Activated CD8-positive, alpha-beta memory T cell treated with anti-CD3 and anti-CD28 coated beads, Interleukin-2, amount 50 U/mL, for 4 hours (primary cell): ENCODE data around the gene EPHA10.
A peak's percentile ranks its signal among the peaks of the same experiment; 100 is the strongest.
"Not testable (repeated sequence)": the region's sequence is repeated elsewhere in the genome, so short reads cannot be mapped to it uniquely, and the experiment has no call there.

ENCODE experiments used
- DNase-seq: peaks from one replicate; pipeline ENCODE4 v3.0.0-alpha.2; 2020

Gene EPHA10

DNA sequence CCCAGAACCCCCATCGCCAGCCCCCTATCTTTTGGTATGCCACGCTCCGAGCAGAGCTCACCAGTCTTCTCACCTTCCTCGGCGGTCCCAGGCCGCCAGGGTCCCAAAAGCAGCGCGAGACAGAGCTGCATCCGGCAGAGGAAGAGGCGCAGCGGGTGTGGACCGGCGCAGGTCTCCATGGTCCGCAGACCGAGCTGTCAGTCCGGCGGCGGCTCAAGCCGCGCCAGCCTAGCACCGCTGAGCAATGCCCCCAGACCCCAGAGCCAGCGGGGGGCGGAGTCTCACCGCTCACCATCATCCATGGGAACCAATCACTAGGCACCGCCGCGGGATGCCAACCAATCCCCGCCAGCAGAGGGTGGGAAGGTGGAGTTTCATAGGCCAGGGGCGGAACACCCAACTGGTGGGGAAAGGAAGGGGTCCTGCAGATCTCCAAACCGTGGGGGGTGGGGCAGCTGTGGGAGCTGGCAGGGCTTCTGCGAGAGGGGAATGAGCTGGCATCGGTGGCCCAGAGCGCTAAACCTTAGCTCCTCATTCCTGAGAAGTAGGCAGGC is at the start of gene EPHA10:
EPHA10 (minus strand) TSS at position 233 of the 554 bp plus-strand sequence; CDS start at position 179, 54 bp downstream.
- no peak for DNase-seq

DNA sequence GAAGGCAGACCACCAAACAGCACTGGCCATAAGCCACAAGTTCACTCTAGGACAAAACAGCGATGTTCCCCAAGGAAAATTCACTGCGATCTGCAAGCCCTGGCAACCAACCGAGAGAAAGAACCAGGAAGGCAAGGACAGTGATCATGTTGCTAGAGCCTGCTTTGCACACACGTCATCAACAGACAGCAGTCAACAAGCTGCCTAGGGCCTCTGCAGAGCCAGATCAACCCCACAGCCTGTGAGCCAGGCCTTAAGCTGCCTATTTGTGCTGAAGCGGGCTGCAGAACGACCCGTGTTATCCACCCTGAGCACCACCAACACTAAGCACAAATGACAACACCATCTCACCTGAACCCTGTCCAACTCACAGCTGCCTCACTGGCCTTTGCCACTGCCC is 49.3 kb upstream of the EPHA10 start:
- no peak for DNase-seq

DNA sequence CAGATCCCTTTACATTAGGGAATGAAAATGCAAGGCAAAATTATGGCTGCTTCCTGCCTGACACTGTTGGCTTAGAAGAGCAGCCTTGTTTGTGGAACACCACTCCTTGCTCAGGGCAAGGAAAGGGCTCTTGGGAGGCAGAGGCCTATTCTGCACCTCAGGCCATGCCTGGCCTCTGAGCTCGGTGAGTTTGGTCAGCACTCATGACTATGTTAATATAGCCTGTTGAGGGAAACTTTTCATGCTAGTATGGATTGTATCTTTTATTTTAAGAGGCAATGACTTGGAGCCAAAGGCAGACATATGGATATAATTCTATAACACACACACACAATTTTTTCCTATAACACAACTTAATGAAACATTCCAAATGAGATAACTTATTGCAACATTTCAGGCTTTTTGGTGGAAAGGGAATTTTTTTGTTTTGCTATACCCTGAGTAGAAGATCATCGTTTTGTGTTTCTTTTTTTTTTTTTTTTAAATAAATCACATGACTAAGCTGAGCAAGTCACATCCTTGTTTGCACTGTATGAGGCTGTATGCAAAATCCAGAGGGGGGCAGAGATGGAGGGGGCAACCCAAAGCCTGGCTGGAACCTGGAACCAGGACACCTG is 48.7 kb upstream of the EPHA10 start:
- no peak for DNase-seq

DNA sequence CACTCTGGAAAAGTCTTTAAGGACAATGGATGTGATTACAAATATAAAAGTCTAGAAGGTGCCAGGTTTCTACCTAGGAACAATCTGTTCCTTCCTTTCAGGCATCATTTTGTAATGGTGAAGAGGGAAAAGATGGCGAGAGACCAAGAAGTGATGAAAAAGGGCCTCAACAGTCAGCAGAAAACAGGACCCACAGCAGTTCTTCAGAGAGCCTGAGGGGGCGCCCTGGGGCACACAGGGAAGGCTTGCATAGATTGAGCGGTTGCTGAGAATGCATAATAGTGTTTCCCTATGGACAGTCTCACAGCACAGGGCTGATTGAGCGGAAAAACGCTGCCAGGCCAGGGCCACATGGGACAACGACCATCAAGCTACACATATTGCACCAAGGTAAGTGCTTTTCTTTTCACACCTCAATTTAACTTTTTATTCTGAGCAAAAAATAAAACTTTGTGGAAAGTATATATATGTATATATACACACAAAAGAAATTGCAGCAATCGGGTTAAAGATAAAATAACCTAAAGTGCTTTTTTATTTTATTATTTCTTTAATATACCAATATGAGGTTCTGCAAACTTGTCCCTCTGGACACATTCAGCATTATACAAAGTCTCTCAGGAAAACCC is 46.2 kb upstream of the EPHA10 start:
- DNase-seq: peak; percentile 60

DNA sequence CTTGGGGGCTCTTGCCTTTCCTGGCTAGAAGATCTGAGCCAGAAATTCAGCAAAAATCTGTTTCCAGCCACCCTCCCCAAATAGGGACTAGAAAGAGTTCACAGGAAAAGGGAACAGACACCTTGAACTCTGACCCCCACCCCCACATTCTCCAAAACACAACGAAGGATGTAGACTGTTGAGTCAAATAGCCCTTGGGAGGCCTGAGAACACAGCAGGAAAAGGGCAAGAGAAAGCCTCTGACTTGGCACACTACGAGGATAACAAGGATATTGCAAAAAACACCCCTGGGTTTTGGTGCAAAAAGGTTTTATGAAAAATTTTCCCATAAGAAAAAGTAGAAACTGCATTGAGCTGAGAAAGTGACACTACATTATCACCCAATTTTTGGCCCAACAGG is 45.0 kb upstream of the EPHA10 start:
- DNase-seq: no peak

DNA sequence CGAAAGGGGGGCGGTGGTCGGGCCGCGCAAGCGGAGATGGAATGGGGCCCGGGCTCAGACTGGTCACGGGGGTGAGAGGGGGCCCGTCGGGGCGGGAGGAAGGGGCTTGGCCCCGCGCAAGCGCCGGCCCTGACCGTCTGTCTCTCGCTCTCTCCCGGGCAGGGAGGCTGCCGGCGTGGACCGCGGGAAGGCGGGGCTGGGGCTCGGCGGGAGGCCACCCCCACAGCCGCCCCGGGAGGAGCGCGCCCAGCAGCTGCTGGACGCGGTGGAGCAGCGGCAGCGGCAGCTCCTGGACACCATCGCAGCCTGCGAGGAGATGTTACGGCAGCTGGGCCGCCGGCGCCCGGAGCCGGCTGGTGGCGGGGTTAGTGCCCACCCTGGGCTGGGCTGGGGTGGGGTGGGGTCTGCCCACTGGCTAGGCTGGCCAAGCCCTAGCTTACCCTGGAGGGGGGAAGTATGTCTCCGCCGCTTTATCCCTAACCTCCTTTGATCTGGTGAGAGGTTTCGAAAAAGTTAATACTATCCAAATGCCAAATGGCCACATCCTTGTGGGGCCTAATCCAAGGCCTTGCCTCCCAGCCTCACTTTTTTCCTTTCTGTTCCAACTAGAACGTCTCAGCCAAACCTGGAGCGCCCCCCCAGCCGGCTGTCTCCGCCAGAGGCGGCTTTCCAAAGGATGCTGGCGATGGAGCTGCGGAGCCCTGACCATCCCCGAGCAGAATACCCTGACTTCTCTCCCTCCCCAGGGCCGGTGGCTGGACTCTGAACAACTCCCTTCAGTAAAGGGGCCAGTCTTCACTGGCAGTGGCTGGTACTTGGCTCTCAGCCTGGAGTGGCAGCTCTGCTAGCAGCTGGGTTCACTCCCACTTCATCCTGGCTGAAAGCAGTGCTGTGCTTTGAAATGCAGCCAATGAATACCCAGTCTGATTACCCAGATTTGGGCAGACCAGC is 43.7 kb upstream of the EPHA10 start:
- DNase-seq: peak; percentile 38

DNA sequence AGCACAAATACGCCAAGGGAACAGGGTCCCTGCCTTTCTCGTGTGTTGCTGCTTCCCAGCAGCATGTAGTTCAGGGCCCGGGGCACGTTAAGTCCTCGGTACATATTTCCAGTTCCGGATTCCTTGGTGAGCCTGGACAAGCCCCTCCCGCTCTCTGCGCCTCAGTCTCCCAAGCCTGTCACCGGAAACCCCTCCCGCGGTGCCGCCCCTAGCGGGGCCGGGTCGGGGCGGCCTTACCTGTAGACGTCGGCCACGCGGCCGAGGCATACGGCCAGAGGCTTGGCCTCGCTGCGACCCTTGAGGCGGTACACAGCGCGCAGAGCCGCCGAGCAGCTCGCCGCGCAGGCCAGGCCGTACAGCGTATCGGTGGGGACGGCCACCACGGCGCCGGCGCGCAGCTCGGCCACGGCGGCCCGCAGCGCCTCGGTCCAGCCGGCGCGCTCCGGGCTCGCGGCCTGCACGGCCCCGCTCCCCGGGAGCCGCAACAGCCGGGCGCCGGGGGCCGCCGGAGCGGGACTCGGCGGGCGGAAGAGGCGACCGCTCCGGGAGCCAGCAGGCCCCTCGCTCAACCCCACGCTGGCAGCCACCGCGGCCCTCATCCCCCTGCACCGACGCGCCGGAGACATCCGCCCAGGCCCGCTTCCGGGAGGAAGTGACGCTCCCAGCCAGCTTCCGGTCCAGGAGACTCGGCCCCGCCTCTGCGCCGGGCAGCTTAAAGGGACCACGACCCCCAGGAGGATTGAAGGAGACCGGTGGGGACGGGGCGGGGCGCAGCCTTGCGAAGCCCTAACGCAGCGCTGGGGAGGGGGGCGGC is 42.8 kb upstream of the EPHA10 start, which contains the start of the genes C1orf122 and YRDC:
C1orf122 (plus strand) TSS at position 236 of the 814 bp plus-strand sequence. CDS start 615 bp downstream, outside the sequence.
YRDC (minus strand) TSS at position 654 of the 814 bp plus-strand sequence; CDS start at position 626, 28 bp downstream.
- peak; percentile 94 for DNase-seq

DNA sequence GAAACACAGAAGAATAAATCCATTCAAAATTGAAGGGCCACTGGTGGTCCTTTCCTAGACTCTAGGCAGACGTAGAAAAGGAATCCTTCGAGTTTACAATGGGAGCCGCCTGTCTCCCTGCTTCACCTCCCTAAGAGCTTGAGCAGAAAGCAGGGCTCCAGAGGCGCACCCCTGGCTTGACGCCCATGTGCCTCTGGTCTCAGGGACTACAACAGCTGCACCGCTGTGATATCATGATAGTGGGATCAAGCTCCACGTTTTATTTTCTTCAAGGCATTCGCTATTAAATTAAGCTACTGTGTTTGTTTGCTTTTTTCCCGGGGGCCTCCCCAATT is 42.3 kb upstream of the EPHA10 start:
- no peak for DNase-seq

DNA sequence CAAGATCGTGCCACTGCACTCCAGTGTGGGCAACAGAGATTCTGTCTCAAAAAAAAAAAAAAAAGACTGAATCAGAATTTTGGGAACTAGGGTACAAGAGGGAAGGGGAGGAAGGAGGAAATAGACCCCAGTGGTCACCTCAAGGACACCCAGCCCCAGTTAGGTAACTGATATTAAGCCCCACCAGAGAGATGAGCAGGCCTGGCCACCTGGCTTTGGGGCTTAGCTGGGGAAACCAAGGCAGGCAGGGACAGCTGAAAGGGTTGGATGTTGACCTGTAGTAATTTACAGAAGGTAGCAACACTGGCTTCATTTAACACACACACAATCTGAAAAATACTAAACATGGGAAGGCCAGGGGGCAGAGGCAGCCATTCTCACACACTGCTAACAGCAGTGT is 37.5 kb upstream of the EPHA10 start:
- no peak for DNase-seq

DNA sequence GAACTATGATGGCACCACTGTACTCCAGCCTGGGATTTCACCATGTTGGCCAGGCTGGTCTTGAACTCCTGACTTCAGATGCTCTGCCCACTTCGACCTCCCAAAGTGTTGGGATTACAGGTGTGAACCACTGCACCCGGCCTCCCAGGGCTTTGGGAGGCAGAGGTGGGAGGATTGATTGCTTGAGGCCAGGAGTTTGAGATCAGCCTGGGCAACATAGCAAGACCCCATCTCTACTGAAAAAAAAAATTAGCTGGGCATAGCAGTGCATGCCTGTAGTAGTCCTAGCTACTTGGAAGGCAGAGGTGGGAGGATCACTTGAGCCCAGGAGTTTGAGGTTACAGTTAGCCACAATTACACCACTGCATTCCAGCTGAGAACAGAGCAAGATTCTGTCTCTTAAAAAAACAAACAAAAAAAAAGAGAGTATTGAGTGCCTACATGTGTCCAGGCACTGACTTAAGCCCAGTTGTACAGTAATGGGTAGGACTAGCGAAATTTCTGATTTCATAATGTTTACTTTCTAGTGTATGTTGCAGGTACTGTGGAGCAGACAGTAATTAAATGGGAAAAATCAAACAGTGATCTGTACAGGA is 32.9 kb upstream of the EPHA10 start:
- DNase-seq: no peak

DNA sequence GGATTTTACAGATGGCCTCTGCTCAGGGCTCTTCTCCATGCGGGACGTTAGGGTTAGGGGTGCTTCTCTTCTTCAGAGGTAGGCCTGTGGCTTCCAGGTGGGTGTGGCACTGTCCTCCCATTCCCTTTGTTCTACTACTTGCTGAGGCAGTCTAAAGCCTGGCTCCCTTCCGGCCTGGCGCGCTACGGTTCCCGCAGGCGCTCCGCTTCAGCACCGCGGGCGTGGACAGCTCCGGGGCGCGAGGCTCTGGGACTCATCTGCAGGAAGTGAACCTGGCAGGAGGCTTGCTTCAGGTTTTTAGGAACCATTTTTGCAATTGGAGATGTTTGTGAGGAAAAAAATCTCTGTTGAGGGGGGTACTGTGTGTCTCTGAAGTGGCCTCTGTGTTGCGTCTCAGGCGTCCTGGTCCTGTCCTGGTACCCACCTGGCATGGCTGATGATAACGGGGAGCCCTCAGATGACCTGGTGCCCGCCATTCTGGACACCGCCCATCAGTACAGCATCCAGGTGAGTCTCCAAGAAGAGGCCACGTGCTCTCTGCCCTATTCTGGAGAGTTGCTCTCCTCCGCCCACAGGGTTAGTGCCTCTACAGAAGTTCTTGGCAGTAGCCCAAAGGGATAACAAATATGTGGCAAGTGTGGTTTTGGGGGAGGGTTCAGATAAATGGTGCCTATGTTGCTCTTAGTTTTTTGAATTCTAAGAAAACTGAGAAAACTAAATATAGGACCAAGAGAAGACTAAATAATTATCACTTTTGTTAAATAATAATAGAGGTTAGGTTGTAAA is 30.6 kb upstream of the EPHA10 start:
- peak; percentile 35 for DNase-seq

DNA sequence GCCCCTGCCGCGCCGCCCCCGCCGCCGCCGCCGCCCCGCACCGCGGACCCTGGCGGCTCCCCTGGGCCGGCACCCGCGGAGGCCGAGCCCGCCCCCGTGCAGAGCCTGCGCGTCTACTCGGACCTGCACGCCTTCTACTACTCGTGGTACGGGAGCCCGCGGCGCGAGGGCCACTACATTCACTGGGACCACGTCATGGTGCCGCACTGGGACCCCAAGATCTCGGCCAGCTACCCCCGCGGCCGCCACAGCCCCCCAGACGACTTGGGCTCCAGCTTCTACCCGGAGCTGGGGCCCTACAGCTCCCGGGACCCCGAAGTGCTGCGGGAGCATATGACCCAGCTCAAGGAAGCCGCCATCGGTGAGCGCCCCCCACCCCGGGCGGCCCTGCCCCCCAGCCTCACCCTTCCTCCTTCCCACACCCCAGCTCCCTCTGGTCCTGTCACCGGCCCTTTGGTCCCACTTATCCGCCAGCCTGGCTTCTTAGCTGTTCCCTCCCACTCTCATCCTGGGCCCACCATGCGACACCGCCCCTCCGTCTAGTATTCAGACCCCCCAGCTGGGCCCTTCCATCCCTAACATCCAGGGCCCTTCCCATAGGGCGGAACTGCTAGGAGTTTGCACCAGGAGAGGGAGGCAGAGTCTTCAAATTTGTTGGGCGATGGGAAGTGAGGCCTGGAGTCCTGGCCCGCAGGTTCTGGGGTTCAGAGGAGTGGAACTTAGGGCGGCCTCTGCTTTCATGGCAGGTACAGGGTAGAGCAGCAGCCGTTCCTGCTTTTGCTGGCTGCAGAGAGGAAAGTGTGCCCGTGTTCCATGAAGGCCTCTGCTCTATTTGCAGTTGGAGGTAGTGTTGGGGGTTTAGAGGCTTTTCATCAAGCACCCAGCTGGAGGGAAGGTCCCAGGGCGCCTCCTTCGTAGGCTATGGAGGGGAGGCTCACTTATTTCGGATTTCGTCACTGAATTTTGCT is 29.7 kb upstream of the EPHA10 start:
- DNase-seq: no peak

DNA sequence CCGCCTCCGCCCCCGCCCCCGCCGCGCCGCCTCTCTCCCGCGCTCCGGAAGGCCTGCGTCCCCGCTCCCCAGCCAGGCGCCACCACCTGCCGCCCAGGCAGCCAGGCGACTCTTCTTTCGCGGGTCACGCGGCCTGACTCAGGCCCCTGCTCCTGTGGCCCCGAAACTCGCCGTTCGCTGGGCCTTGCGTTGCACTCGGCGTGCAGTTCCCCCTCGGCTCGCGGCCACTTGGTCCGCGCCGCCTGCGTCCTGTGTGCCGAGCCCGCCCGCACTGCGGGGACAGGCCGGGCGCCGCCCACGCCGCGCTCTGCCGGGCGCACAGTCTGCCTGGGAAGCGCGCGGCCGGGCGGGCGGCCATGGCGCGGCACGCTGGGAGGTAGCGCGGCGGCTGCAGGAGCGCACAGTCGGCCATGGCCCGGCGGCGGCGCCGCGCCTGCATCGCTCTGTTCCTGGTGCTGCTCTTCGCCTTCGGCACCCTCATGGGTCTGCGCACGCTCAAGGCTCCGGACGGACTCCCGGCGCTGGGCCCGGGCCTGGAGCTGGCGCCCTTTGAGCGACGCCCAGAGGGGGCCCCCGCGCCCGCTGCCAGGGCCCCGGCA is 29.0 kb upstream of the EPHA10 start, which contains the start of gene MANEAL:
MANEAL (plus strand) TSS at position 75 of the 599 bp plus-strand sequence; CDS start at position 411, 336 bp downstream.
- DNase-seq: peak; percentile 31

DNA sequence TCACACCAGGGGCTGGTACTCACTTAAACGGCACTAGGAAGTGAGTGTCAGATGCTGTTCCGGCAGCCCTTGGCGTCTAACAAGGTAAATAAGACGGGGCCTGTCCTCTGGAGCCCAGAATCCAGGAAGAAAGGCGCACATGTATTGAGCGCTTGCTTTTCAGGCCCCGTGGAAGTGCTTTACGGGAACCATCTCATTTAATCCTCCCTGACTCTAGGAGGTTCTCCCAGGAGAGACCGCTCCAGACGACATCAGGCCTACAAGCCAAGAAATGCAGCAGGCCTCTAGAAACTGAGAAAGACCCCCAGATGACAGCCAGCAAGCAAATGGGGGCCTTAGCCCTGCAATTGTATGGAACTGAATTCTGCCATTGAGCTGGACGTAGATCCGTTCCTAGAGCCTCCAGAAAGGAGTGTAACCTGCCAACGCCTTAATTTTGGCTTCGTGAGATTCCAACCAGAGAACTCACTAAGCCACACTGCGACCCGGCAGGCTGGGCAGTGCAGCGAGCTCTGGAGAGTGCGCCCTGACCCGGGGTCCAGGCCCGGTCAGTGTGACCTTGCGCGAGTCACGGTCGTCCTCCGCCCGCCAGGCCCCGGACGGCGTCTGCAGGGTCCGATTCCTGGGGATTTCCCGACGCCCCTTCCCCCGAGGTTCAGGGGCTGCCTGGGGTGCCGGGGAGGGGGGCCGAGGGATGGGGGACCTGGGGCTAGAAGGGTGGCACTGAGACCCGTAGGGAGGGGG is 28.2 kb upstream of the EPHA10 start:
- no peak for DNase-seq

DNA sequence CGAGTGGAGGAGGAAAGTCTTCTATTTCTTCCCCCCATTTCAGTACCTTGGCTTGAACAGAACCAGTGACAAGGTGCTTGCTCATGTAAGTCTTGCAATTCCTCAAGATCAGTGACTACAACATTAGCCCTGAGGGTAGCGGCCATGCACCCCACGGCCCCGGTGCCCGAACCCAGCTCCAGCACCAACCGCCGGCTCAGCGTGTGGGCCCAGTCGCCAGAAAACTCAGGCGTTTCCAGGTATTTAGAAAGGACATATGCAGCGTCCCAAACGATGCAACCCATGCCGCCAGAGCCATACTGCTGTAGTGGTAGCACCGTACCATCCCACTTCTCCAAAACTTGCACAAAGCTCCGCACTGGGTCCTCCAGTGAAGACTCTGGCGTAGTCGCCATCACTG is 17.6 kb upstream of the EPHA10 start:
- DNase-seq: no peak

DNA sequence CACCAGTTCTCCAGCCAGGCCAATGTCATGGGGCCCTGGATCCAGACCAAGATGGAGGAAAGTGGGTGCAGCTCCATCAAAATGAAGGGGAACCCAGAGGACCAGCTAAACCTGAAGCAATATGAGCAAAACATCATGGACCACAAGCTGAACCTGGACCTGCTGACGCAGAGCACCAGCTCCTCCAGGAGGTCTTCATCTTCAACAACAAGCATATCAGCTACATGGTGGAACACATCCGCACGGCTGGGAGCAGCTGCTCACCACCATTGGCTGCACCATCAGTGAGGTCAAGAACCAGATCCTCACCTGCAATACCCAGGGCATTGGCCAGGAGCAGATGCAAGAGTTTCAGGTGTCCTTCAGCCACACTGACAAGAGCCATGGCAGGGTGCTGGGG is 13.7 kb upstream of the EPHA10 start:
- no peak for DNase-seq

DNA sequence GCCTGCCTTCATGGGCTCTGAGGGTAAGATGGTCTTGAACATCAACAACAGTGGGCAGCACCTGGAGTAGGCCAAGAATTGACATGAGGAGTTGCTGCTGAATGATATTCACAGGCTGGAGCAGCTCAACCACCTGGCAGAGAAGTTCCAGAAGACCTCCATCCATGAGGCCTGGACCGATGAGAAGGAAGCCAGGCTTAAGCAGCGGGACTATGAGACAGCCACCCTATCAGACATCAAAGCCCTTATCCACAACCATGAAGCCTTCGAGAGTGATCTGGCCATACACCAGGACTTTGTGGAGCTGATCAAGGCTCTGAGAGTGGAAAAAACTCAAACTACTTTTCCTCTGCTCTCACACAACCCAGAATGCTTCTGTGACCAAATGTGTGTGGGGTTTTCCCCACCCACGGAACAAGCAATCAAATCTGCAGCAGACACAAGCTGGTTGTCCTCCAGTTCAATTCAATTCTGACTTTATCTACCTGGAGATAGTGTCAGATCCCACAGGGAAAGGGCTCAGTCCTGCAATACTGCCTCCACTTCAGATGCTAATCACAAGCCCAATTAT is 12.1 kb upstream of the EPHA10 start:
- DNase-seq: no peak

DNA sequence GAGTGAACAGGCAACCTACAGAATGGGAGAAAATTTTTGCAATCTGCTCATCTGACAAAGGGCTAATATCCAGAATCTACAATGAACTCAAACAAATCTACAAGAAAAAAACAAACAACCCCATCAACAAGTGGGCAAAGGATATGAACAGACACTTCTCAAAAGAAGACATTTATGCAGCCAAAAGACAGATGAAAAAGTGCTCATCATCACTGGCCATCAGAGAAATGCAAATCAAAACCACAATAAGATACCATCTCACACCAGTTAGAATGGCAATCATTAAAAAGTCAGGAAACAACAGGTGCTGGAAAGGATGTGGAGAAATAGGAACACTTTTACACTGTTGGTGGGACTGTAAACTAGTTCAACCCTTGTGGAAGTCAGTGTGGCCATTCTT is 6.5 kb upstream of the EPHA10 start:
- DNase-seq: not testable (repeated sequence)
